GM18505 (cell line): ENCODE measurements around the gene BSN.

Experiments used
- ATAC-seq: cut with Tn5 transposase; IDR thresholded peaks from one replicate; pipeline ENCODE4 v1.9.1; 2021; ENCODE audit not compliant: unreplicated experiment
- POLR2A ChIP-seq: IDR thresholded peaks from 4 replicates; pipeline ENCODE4 v1.6.1; 2011; ENCODE audit warnings: borderline replicate concordance; ENCODE audit not compliant: insufficient read depth, insufficient read length; ENCODE audit errors: extremely low read depth

BSN gene

DNA sequence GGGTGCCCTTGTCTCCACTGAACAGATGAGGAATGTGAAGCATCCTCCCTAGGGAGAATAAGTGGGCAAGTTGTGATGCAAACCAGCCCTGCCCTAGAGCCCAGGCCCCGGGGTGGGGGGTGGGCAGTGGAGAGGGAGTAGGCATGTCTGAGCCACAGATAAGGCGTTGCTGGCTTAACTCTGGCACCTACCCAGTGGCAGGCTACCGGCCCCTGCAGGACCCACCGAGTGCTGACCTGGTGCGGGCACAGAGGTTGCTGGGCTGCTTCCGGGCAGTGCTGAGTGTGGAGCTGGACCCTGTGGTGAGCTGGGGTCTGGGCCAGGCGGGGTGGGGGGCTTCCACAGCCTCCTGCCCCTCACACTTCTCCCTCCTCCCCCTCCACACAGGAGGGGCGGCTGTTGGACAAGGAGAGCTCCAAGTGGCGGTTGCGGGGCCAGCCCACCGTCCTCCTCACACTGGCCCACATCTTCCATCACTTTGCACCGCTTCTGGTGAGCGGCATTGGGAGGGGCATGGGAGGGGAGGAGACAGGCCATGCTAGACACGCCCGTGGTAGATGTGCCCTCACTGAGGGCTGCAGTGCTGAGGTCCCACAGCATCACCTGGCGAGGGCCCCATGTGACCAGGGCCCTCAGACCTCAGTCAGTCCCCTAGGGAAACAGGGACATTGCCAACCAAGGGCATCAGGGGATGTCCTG is 145.2 kb downstream of the BSN start:
- no peak for ATAC-seq
- TF ChIP-seq POLR2A = no peak

DNA sequence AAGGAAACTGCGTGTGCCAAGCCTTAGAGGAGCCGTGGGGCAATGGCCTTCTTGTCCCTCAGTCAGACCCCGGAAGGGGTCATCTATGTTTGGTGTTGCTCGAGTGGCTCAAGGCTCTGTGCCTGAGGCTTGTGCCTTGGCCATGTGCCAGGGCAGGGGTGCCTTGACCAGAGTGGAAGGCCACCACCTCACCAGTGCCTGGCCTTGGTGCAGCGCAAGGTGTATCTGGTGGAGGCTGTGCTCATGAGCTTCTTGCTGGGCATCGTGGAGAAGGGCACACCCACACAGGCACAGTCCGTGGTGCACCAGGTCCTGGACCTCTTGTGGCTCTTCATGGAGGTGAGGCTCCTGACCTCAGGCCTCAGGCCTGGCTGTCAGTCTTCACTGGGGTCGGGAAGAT is 145.7 kb downstream of the BSN start:
- no peak for TF ChIP-seq POLR2A

DNA sequence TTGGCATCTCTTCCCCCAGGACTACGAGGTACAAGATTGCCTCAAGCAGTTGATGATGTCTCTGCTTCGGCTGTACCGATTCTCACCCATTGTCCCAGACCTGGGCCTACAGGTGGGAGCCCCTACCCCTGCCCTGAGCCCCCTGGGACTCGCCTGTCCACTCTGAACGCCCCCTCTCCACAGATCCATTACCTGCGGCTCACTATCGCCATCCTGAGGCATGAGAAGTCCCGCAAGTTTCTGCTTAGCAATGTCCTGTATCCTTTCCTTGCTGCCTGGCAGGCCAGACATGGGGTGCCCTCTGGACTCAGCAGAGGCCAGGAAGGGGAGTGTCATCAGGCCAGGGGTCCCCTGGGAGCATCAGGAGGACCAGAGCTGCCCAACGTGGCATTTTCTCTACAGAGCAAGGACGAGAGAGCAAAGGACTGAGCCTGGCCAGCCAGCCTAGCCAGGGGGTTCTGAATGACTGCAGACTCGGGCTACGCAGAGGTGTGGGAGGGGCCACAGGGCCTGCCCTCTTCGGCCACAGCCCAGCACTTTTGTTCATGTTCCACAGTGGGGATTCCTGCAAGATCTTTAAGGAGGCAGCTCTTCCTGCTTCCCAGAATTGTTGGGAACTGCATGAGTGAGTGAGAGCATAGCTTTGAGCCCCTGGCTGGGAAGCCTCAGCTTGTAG is 146.3 kb downstream of the BSN start:
- TF ChIP-seq POLR2A = no peak
- no peak for ATAC-seq

More for the DNA sequence above, 145.7 kb downstream of the BSN start:
- ATAC-seq = no peak

DNA sequence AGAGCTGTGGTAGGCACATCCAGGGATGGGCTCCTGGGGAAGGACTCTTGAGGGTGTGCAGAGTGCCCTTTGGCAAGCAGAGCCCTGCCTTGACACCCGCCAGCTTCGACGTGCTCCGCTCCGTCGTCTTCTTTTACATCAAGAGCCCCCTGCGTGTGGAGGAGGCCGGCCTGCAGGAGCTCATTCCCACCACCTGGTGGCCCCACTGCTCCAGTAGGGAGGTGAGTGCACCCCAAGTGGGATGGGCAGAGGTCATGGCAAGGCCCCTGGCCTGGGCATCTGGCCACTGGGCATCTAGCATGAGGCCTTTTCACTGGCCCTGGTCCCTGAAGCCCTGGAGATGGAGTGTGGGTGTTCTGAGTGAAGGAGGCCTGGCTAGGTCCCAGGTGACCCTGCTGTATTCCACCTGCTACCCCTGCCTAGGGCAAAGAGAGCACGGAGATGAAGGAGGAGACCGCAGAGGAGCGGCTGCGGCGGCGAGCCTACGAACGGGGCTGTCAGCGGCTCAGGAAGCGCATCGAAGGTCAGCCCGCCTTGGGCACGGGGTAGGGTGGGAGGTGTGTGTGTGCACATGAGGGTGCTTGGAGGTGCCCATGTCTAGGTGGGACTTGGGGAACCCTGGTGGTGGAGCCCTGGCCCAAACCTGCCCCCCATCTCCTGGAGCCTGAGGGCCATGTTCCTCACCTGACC is 147.3 kb downstream of the BSN start:
- no peak for TF ChIP-seq POLR2A
- ATAC-seq = no peak

DNA sequence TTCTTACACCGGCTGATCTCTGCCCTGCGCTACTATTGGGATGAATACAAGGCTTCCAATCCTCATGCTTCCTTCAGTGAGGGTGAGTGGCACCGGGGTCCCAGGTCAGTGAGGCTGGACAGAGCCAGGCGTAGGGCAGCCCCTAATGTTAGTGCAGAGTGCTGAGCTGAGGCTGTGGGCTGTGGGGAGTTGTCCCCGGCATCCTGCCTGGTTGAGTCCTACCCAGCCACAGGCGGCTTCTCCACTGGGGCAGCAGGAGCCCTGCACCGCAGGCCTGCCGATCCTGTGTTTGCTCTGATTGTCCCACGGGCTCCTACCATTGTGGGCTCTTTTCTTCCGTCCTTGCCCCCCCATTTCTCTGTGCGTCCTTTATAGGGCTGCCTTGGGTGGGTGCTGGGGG is 148.4 kb downstream of the BSN start:
- no peak for TF ChIP-seq POLR2A

DNA sequence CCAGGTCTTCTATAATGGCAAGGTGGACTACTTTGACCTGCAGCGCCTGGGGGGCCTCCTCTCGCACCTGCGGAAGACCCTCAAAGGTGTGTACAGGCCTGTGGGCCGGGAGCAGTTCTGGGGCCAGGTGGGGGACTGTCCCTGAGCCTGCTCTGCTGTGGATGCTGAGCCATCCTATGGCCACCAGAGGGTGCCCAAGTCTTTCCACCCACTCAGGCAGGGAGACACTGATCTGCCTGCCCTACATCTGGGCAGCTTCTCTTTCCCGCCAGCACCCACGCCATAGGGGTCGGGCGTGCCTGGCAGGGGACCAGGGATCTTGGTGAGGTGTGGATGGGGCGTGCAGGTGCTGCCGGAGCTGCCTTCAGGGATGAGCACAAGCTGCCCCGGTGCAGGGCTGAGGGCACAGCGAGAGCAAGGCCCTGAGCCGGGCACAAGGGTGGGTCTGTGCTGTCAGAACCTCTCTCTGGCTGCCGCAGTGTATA is 149.2 kb downstream of the BSN start:
- ATAC-seq = no peak

More for the DNA sequence above, 148.4 kb downstream of the BSN start:
- no peak for ATAC-seq

DNA sequence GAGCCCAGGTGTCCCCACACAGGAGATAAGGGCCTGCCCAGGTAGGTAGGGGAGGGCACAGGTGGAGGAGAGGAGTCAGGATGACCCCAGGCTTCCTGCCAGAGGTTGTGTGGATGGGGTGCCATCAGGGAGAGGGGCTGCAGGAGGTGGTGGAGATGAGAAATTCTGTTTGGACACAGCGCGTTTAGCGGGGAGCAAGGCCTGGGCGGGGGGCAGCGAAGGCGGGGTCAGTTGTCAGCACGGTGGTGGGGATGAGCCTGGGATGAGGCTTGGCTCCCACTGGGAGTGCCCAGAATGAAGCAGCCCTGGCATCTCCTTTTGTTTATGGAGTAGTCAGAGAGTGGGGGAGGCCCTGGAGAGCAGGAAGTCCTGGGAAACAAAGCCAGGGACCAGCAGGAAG is 149.7 kb downstream of the BSN start:
- ATAC-seq = no peak
- no peak for TF ChIP-seq POLR2A

More for the DNA sequence above, 149.2 kb downstream of the BSN start:
- no peak for TF ChIP-seq POLR2A

DNA sequence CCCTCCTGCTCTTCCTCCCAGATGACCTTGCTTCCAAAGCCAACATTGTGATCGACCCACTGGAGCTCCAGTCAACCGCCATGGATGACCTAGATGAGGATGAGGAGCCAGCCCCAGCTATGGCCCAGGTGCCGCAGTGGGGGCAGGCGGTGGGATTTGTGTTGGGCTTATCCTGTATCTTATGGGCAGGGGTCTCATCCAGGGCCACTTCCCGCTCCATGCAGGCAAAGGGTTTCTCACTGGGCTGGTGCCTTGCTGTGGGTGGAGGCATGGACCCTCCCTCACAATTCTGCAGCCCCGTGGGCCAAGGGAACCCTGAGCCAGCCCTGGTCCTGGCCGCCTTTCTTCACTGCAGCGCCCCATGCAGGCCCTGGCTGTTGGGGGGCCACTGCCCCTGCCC is 150.4 kb downstream of the BSN start:
- TF ChIP-seq POLR2A = no peak
- no peak for ATAC-seq

DNA sequence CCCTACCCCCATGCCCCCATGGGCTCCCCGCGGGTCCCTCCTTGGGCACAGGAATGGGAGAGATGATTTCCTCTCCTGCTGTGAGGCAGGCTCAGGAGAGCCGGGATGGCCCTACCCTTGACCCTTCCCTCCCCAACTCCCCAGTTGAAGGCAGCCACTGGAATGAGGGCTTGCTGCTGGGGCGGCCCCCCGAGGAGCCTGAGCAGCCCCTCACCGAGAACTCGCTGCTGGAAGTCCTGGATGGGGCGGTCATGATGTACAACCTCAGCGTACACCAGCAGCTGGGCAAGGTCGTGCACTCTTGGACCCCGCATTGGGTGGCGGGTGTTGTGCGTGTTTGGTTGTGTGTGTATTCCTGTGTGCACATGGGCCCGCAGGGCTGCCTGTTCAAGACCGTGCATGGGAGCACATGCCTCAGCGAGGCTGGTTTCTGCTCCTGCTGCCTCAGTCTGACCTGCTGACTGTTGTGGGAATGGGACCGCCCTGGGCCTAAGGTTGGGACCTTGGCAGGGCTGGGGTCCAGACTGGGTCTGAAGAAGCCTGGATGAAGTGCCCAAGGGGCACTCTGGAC is 151.2 kb downstream of the BSN start:
- no peak for TF ChIP-seq POLR2A
- no peak for ATAC-seq

DNA sequence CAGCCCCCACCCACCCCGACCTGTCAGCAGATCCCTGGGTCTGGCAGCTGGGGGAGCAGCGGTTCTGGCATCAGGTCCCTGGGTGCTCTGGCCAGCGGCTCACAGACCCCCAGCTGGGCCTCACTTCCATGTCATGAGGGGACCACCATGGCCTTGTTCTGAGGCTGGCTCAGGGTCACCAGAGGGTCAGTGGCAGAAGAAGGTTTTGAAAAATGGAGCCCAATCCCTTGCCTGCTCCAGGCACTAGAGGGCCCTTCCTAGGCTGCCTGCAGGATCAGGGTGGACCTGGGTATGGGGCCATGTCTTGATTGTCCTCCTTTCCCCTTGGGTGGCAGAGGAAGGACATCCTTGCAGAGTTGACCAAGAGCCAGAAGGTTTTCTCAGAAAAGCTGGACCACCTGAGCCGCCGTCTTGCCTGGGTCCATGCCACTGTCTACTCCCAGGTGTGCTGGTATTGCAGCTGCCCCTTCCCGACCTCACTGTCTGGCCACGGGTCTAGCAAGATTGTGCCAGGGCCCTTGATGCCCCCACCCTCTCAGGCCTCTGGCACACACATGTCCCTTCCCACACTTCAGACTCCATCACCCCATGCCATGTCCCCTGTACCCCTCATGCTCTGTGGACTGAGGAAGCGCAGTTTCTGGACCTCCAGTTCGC is 152.3 kb downstream of the BSN start:
- no peak for ATAC-seq
- no peak for TF ChIP-seq POLR2A

DNA sequence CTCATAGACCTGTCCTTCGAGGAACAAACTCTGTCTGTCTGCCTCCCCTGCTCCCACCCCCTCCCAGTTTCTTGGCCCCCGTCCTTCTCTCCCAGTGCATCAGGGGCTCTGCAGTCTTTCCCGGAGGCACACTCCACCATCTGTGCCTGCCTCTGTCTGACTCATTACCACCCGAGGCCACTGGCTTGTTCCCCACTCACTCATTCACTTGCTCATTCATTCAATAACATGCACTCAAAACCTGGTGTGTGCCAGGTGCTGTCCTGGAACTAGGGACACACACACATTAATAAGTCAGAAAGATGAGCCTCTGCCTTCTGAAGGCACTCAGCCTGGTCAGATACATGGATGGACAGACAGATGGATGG is 152.8 kb downstream of the BSN start:
- no peak for TF ChIP-seq POLR2A
- ATAC-seq = no peak

DNA sequence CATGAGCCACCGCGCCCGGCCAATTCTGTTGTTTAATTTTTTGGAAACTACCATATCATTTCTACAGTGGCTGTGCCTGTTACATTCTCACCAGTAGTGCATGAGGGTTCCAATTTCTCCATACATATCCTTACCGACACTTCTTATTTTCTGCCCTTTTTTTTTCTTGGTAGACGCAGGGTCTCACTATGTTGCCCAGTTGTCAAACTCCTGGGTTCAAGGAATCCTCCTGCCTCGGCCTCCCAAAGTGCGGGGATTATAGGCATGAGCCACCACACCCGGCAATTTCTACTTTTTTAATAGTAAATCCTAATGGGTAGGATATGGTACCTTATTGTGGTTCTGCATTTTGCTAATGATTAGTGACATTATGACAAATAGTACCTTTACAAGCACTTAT is 155.6 kb downstream of the BSN start:
- TF ChIP-seq POLR2A = no peak
- no peak for ATAC-seq

DNA sequence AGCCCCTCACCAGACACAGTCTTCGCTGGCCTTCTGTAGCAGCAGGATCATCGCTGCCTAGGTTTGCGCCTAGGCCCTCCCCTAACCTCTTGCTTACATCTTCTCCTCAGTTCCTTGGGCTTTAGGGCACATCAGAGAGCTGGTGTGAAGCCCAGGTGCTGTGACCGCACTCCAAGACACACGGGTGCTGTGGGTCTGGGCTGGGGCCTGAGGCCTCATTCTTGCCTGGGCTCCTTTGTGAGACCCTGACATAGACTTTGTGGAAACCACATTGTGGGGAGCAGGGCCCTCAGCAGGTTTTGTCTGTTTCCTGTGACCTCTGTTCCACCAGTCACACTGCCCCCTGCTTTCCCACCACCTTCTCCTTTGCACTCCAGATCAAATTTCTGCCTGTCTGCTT is 157.2 kb downstream of the BSN start:
- TF ChIP-seq POLR2A = no peak
- ATAC-seq = no peak
